ENCODE data around the gene KAZN. TPM values are rescaled to one million over a fixed set of nuclear protein-coding genes. Genes with fewer than 3 reads are reported as not detected.

The KAZN gene
- total and polyA plus RNA-seq, 2 of the 8 experiments (the other 6 are each of a cell fraction or from before 2014, with no cell fraction given), result 3.7 to 11.8 TPM

DNA sequence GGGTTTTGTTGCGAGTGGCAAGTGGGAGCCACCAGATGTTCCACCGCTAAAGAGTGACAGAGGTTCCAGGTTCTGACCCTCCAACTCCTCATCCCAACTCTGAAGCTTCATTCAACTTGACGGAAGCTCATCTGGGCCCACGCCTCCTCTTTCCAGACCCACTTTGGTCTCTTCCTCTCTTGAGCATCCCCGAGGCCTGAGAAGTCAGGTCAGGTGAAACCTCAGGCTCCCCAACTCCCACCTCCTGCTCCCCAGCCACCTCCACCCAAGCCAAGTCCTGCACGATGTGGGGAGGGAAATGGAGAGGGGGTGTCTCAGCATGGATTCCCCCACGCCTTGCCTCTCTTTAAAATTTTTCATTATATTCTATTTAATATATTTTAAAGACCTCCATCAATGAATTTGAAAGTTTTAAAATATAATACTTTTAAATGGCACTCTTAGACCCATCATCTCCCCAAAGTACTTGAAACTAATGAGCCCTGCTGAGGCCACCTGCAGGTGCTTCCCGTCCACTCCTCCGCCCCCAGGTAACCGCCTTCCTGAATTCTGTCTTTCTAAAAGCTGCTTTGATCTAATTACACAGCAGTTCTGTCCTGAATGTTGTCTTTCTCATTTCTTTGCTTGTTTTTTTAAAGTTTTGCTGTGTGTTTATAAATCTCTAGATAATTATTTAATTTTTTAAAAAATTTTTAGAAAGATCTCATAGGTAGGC, 238.1 kb downstream of the KAZN start:
- Histone ChIP-seq H3K56ac (replicated peaks; ENCODE audit: insufficient read length, low read depth, low read length) (no peak overlapping the region), H3K4ac (replicated peaks; ENCODE audit: insufficient read length, low read depth, low read length) (no peak overlapping the region), H2BK15ac (ENCODE audit: low read length) (no peak overlapping the region), H2AFZ (ENCODE audit: low read length) (no peak overlapping the region), H3K79me1 (ENCODE audit: low read depth, low read length) (no peaks in the 10 kb centered on the region), H3K9ac (replicated peaks in 1 of 4; ENCODE audit: extremely low read depth in 1 of 4, low read depth in 3 of 4, low read length in 3 of 4) (no peak overlapping the region), H3K4me2 (ENCODE audit: insufficient read depth in 1 of 2, low read depth in 2 of 2, low read length in 2 of 2) (no peak overlapping the region), H3K14ac (ENCODE audit: insufficient read length) (no peak overlapping the region), H3K79me2 (ENCODE audit: control insufficient read depth in 1 of 2, insufficient read depth in 2 of 2, low read length in 2 of 2) (0 out of 4 replicates have a peak, but pooled peaks cover 0 to 3% of the 10 kb centered on the region in 2 experiments), H2BK120ac (replicated peaks; ENCODE audit: low read depth, low read length) (no peak overlapping the region), H3K27me3 (replicated peaks in 1 of 4; ENCODE audit: control insufficient read depth in 3 of 4, extremely low read depth in 1 of 4, insufficient read depth in 3 of 4, low read length in 3 of 4) (no peaks in the 10 kb centered on the region), H4K8ac (ENCODE audit: extremely low read depth, insufficient read depth, low read length) (no peak overlapping the region), H2BK20ac (ENCODE audit: low read length) (no peak overlapping the region), H3K27ac (ENCODE audit: low read depth, low read length) (no peak overlapping the region), H3K23ac (ENCODE audit: insufficient read length) (no peak overlapping the region), H2AK5ac (ENCODE audit: low read depth, low read length) (no peak overlapping the region), H2BK12ac (ENCODE audit: low read depth, low read length) (no peak overlapping the region), H4K5ac (ENCODE audit: insufficient read length, low read depth, low read length) (no peak overlapping the region), H3K23me2 (ENCODE audit: low read depth, low read length) (no peaks in the 10 kb centered on the region), H3K9me3 (ENCODE audit: insufficient read depth in 2 of 2, low read depth in 1 of 2, low read length in 1 of 2) (peaks cover 3 to 6% of the 10 kb centered on the region in 2 experiments), H3K4me3 (ENCODE audit: extremely low read depth in 1 of 4, insufficient read depth in 2 of 4, low read depth in 3 of 4, low read length in 4 of 4) (no peak overlapping the region), H3K4me1 (replicated peaks in 1 of 4; ENCODE audit: control insufficient read depth in 3 of 4, insufficient read depth in 4 of 4, low read length in 3 of 4) (peaks cover 0 to 5% (median 0%) of the 10 kb centered on the region in 4 experiments; a peak in 1 of 7 replicates), H2BK5ac (ENCODE audit: low read depth, low read length) (no peak overlapping the region), H3K36me3 (ENCODE audit: control insufficient read depth in 2 of 4, insufficient read depth in 4 of 4, low read length in 3 of 4) (no peaks in the 10 kb centered on the region), H4K20me1 (replicated peaks in 1 of 2; ENCODE audit: control insufficient read depth in 1 of 2, insufficient read depth in 2 of 2, low read length in 2 of 2) (no peaks in the 10 kb centered on the region), H3K18ac (ENCODE audit: extremely low read depth, low read length) (no peak overlapping the region), H4K91ac (replicated peaks; ENCODE audit: insufficient read length, low read length) (no peak overlapping the region)
- POLR2A ChIA-PET (ENCODE audit: partially characterized antibody), result interaction anchor here (0.6 kb wide), 1 partner anchor 54 kb away, joined by 3 read pairs; no protein-coding TSS in a partner anchor
- no peak for FAIRE-seq
- CTCF ChIA-PET (ENCODE audit: partially characterized antibody), result interaction anchor here (0.6 to 2.7 kb wide), 8 partner anchors 12 to 1642 kb away, joined by 3 to 11 read pairs (median 3); no protein-coding TSS in a partner anchor
- no peak for DNase-seq (ENCODE audit: low read depth in 1 of 2, low spot score in 2 of 2)
- 84% methylated on average over 10 of the region's 10 CpGs; no CpG with 5 or more reads in 1 of the 2 experiments for WGBS, 2 experiments (ENCODE audit: extremely low coverage in 1 of 2, insufficient coverage in 1 of 2, insufficient read length in 1 of 2, insufficient replicate concordance in 2 of 2, low coverage in 1 of 2, low lambda C conversion rate in 2 of 2, missing lambda C conversion rate in 1 of 2)
- TF ChIP-seq CBX5 (IDR thresholded peaks at IDR 0.05; ENCODE audit: low read depth, low read length) (no peak), SIN3A (conservative IDR thresholded peaks at IDR 0.05 in 1 of 2, IDR thresholded peaks at IDR 0.05 in 1 of 2; ENCODE audit: low read depth in 1 of 2, low read length in 2 of 2) (no peak), EGR1 (IDR thresholded peaks at IDR 0.05; ENCODE audit: borderline replicate concordance, low read depth, low read length) (no peak), SP1 (IDR thresholded peaks at IDR 0.05; ENCODE audit: low read depth, low read length) (no peak), HDAC6 (IDR thresholded peaks at IDR 0.05; ENCODE audit: low read depth, low read length) (no peak), JUN (IDR thresholded peaks at IDR 0.05; ENCODE audit: low read depth, low read length) (no peak), FOSL1 (IDR thresholded peaks at IDR 0.05; ENCODE audit: insufficient read depth, low read depth, low read length) (no peak), SUZ12 (IDR thresholded peaks at IDR 0.05; ENCODE audit: low read length) (no peak)
- TF ChIP-seq, protein P1, sequence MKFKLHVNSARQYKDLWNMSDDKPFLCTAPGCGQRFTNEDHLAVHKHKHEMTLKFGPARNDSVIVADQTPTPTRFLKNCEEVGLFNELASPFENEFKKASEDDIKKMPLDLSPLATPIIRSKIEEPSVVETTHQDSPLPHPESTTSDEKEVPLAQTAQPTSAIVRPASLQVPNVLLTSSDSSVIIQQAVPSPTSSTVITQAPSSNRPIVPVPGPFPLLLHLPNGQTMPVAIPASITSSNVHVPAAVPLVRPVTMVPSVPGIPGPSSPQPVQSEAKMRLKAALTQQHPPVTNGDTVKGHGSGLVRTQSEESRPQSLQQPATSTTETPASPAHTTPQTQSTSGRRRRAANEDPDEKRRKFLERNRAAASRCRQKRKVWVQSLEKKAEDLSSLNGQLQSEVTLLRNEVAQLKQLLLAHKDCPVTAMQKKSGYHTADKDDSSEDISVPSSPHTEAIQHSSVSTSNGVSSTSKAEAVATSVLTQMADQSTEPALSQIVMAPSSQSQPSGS (IDR thresholded peaks at IDR 0.05; ENCODE audit: low read length), result no peak
